Hypothalamus (tissue), 51 donors: ENCODE measurements around the gene LDB2.

Experiments used
- DNase-seq, 51 donors: peaks; one replicate each; lab custom pipeline; 2025; lab: John Stamatoyannopoulos, UW

Gene LDB2

DNA sequence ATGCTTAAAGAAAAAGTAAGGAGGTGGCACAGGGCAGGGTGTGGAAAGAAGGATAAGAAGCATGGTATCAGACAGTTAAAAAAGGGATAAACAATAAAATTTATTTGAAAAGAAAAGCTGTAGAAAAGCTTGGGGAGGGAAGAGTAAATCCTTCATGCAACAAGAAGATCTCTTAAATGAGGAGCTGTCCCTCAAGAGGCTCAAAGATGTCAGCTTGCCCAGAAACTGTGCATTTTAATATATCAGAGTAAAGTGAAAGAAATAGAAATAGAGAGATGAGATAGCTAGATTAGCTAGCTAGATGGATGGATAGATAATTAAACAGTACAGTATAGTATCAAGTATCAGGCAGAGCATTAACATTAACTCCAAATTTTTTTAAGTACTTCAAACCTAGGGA is 170.3 kb downstream of the LDB2 start:
- no peak for DNase-seq

DNA sequence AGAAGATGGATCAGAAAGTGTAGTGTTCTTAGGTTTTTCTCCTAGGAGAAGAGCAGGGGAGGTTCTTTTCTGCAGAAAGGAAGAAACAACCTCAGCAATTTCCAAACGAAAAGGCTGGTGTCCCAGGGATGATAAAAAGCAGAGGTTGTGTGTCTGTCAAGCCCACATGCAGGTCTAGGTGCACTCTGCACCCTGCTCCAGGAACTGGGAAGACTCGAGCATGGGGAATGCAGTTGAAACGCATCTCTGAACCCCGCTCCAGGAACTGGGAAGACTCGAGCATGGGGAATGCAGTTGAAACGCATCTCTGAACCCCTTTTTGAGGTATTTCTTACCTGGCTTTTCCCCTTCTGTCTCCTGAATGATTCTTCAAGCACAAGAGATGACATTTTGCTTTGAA is 171.2 kb downstream of the LDB2 start:
- DNase-seq, result no peak

DNA sequence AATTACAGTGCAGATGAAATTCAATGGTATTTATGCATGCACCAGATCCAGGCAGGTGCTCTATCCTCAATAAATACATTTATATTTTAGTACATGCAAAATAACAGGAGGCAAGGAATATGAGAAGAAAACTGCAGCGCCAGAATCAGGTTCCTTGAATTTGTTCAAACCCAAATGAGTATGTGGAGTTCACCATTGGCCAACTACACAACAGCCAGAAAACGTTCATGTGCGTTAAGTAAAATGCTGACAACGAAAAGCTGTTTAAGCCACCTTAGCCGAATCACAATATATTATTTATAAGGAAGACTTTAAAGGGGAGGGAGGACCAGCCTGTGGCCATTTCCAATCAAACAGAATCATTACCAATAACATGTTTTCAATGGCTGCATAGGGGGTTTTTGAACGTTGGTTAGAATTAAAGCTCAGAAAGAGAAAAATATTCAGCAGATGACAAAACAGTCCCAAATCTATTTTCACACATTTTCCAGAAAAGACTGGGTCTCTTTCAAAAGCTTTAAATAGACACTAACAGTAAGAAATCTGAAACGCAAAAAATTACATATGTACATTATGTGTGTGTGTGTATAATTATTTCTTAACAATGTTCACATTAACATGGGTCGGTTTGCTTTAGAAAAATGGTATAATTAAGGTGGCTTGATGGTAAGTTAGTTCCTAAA is 171.9 kb downstream of the LDB2 start:
- no peak for DNase-seq

DNA sequence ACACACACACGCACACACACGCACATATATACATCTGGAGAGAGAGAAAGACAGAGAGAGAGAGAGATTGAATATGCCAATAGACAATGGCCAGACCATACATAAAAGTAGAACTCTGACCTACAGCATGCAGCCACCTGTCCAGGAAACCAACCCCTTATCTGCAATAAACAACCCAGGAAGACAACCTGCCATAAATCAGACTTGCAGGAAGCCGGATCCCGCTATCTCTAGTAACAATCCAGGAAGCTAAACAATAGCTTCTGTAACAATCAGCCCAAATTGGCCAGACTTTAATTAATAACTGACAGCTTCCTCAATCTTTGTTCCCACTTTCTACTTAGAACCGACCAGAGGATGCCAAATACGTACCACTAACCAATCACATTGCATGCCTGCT is 173.2 kb downstream of the LDB2 start:
- no peak for DNase-seq

DNA sequence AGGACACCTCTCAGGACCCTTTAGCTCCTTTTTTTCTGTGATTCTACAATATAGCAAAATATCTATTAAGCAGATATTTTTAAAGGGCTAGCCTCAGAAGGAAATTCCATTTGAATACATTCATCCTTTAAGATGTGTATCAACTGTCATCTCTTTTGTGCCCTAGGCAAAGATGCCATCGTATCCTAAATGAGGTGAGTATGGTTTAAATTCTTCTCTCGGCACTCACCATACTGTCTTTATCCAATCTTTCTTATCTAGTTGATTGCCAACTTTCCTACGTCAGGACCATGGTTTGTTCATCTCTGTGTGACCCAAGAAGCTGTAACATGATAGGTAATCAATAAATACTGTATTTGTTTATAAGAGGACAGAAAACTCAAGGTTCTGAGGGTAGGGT is 176.0 kb downstream of the LDB2 start:
- no peak for DNase-seq

DNA sequence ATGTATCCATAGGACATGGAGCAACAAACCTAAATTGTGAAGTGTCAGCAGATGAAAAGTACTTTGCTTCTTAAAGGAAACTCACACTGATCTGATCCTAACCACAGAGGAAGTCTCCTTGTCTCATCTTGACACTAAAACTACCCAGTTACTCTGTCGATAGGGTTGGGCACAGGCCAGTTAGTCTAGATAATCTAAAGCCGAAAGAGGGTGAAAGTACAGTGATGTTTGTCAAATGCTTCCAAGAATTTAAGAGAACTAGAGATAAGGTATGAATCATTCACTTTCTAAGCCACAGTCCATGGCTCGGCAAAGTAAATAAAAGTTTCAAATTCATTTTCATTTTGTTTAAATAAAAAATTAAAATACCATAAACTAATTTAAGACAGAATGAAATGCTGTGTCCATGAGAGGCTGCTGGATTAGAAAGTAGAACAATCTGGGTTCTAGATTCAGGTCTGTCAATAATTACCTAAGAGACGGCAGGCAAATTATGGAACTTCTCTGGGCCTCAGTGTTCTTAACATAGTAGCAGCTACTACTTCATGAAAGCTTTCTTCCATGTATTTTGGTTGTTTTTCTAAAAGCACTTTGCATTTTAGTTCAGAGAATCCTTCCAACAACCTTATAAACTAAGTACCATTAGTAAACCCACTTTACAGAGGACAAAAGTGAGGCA is 176.7 kb downstream of the LDB2 start:
- no peak for DNase-seq

DNA sequence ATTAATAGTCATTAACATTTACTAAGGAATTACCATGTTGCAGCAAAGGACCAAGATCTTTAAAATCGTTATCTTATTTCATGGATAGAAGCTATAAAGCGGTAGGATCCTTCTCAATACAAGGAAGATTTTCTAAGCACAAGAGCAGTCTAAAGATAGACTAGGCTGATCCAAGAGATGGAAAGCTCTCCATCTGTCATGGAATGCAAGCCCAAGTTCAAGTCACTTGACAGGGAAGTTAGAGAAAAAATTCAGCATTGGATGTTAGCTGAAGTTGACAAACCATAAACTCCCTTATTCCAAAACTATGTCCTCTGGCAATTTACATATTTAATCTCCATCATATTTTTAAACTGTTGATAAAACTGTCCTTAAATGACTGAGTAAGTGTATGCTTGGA is 177.7 kb downstream of the LDB2 start:
- DNase-seq, result no peak

DNA sequence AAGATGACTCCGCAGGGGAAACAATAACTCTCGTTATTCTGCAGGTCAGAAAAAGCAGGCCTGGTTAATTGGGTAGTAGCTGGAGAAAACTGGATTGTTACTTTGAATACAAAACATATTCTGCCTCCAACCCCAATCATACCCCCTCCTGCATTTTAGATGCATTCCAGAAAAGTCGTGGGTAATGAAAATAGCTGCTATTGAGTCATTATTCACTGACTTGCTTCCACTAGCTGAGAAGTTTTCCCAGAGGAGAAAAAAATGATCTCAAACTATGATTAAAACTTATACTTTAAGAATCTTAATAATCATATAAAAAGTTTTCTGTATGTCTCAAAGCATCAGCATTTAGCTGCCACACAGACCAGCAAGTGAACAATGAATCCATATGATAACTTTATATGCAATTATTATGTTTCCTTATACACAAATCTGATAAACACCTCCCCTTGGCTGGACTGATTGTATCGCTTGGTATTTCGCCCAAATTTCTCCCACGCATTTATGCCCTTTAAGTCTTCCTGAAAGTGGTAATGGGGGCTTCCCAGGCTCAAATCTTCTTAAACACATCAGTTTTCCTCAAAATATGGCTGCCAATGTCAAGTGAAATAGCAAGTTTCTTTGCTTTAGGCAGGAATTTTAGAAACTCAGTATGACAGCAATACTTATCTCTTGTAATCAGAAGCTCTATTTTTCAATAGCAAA is 181.0 kb downstream of the LDB2 start:
- no peak for DNase-seq

DNA sequence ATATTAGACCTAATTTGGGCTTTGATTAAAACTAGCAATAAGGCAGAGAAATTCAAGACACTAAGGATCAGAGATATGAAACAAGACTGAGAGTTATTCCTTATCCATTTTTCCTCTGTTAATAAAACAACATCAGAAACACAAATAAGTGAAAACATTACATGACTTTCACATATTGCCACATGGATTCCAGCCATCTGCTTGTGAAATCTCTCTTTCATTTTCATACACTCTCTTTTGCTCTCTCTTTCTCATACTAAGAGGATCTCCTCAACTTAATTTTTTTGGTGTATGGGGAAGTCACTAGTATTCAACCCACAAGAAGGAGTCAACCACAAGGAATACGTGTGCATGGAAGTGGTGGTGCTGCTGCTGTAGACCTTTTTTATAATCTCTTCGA is 183.0 kb downstream of the LDB2 start:
- DNase-seq, result no peak

DNA sequence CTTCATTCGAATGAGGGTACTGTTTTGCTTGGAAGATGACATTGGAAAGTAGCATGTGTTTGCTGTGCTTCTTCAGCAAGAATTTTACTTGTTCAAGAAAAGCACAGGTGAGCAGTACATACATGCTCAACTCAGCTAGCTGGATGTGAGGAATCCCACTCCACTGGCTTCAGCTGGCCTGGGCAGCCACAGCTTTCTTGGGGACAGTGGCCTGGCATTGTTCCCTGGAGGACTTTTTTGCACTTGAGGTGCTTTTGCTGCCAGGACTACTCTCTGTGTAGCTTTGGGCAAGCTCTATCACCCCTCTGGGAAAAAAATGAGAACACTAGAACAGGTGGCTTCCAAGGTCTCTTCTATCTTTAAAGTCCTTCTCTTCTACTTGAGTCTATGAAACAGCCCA is 184.3 kb downstream of the LDB2 start:
- no peak for DNase-seq

DNA sequence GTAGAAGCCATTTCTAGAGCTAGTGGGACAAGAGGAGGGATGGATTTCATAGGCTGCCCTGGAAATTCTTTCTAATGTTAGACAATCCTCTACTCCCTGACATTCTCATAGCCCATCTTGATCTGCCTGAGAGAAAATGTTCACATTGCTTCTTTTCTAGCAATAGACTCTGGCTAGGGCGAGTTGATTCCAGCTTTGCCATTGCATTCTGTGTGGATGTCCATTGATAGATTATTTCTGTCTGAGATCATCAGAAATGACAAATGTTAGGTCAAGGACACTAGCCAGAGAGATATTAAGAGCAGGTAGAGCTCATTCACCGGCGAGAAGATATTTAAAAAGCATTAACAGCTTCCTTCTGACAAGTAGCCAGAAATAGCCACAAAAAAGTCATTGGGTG is 184.7 kb downstream of the LDB2 start:
- no peak for DNase-seq

DNA sequence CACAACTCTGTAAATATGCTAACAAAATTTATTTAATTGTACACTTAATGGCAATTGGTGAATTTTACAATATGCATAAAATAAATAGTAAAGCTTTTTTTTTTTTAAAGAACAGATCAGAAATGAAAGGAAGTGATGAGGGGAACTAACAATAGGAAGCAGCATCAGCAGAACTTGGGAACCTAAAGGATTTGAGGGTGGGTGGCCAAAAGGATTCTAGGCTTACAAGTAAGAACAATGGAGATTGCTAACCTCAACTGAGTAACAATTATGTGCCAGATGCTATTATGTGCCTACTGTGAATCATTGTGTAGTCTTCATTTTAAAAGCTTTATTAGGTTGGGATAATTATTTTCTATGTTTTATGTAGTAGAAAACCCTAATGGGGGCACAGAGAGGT is 185.2 kb downstream of the LDB2 start:
- no peak for DNase-seq

DNA sequence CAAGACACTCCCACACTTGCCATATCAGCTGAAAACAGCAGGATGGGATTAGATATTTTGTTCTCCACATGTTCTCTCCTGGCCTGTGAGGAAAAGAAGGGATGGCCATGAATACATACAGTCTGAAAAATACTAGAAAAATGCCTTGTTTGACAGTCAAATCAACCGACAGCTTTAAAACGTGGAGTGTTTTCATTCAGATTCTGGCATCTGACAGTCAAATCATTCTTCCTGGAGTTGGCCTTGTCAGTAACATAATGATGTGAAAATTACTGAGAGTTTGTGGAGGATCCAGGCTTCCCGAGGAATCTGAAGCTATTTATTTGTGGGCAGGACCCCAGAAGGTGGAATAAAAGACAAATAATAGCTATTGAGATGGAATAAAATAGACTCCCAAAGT is 188.2 kb downstream of the LDB2 start:
- DNase-seq, result no peak

DNA sequence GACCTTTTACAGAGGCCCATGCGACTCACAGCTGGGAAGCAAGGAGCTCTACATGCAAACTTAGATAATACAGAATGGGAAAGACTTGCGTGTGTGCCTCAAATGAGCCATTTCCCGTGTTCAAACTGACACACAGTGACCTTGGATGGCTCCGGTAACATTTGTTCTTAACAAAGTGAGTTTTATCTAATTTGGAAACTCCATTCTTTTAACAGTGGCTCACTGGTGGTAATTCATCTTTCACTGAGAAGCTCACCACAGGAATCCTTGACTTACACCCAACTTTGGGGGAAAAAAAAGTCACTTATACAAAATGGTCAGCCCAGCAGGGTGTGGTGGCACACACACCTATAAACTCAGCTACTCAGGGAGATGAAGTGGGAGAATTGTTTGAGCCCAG is 190.6 kb downstream of the LDB2 start:
- DNase-seq, result no peak

DNA sequence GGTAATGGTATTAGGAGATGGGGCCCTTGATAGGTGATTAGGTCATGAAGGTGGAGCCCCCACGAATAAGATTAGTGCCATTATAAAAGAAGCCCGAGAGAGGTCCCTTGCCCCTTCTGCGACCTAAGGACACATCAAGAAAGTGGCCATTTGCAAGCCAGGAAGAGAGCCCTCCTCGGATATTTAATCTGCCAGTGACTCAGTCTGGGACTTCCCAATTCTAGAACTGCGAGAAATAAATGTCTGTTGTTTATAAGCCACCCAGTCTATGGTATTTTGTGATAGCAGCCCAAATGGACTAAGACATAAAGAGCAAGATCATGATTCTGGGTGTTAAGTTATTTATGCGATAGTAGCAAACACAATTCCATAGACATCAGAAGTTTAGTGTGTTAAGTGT is 192.2 kb downstream of the LDB2 start:
- no peak for DNase-seq

DNA sequence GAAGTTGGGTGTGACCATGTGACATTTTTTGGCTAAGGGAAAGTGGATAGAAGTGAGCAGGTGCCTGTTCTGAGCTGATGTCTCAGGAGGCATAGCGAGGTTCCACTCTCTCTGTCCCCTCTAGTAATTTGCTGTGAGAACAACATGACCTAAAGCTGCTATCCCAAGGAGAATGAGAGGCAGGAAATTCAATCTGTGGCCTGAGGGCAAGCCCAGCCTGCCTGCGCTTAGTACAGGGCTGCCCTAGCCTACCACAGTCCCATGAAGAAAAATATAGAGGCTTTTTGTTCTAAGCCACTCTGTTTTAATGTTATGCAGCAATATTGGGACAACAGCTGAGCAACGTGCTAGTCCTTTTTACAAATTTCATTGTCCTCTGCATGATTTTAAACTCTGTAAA is 193.1 kb downstream of the LDB2 start:
- DNase-seq, result no peak

DNA sequence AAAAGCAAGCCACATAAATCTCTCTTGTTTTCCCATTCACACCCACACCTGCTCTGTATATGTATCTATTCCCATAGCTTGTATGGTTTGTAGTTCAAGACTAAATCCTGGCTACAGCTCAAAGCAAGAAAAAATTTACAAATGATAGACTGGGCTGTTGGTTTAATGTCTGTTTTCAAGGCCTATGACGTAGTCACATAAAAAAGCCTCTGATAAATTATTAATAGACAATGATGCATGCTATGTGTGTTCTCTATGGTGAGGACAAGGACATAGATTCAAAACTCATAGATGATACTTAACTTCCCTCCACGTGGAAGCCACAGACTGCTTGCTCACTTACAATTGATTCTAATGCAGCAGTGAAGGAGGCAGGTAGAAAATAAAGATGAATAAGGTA is 194.0 kb downstream of the LDB2 start:
- DNase-seq, result no peak

DNA sequence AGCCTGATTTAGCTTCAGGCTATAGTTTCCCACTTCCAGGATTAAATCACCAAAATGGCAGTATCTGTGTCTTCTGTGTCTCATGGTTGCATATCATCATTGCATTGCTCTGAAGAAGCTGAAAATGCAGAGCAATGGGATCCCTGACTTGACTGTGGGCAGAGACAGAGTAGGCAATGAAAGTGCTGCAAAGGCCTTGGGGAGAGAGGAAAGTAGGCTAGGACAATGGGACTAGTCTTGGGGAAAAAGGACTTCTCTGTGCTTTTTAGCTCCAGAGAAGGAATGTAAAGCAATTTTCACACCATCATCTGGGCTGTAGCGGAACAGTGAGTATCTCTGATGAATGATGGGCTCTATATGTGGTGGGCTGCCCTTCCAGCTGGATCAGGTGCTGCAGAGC is 202.5 kb downstream of the LDB2 start:
- no peak for DNase-seq

DNA sequence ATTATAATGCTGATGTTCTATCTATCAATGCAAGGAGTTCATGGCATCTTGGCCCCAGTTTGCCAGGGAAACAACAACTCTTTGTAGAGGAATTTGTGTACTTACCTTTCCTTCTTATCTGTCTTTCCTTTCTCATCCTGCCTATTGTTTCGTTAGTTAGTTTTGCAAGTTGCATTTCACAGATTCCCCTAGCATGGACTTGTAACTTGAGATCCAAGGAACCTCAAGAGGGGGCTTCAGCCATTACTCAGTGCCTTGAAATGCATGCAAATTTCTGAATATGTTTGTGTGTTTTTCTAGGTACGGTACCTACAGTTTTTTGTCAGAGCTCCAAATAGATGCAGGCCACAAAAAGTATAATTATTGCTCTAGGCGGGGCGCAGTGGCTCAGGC is 203.6 kb downstream of the LDB2 start:
- DNase-seq, result no peak

DNA sequence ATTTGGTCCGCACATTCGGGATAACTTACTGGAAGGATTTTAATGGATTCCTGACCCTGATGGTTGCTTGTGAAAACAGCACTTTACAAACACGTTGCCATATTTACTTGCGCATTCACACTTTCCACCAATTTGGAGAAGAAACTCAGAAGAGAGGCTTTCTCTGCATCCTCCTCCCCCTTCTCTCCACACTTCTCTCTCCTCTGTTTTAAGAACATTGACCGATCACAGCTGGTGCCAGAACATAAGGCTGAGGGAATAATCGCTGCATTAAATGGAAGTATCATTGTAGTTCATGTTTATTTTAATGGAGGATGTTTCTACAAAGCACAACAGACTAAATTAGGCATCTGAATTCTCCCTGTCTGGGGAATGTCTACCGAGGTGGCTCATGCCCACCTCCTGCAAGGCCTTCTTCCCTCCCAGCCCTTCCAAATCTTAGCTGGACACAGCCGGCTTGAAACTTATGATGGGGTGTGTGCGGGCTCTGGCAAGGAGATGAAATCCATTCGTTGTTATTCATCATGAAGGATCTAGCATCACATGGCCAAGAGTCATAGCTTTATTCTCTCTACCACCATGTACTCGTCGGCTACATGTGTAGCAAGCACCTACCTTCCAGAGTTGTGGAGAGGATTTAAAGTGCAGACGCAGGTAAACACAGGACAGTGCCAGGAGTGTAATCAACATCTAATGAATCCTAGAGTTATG is 204.1 kb downstream of the LDB2 start:
- no peak for DNase-seq

DNA sequence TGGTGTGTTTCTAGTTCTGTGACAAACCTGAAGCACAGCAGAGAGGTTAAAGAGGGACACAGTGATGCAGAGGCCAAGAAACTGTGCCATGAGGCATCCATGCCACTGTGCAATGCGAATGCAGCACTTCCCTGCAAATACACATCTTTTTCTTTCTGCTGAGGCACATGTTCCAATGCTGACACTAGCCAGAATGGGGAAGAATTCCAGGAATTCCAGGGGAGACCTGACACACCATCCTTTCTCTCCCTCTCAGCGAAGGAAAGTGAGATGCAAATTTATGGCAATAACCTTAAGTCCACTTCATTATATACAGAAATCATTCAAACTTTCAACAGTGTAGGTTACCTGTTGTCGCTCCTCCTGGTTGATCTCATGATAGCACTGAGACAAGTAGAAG is 204.8 kb downstream of the LDB2 start:
- DNase-seq, result no peak
